Measurements from ENCODE around the gene OTULINL.

DNA sequence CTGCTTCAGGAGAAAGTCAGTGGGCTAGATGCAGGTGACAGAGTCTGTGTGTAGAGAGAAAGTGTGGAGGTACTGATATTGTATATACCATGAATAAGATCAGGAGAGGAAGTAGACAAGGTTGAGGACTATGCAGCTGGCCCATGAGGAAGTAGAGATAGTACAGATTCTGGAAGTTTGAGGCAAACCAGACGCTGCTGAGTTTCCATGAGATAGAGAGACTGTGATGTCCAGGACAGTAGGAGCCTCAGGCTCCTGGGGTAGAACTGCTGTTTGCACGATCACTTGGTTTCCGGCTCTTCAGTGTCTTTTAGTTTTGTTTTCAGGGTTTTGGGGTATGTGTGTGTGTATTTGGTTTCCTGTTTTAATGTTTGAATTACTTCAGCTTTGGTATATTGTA lies 13.6 kb downstream of the OTULINL start:
- TF ChIP-seq, protein P1, sequence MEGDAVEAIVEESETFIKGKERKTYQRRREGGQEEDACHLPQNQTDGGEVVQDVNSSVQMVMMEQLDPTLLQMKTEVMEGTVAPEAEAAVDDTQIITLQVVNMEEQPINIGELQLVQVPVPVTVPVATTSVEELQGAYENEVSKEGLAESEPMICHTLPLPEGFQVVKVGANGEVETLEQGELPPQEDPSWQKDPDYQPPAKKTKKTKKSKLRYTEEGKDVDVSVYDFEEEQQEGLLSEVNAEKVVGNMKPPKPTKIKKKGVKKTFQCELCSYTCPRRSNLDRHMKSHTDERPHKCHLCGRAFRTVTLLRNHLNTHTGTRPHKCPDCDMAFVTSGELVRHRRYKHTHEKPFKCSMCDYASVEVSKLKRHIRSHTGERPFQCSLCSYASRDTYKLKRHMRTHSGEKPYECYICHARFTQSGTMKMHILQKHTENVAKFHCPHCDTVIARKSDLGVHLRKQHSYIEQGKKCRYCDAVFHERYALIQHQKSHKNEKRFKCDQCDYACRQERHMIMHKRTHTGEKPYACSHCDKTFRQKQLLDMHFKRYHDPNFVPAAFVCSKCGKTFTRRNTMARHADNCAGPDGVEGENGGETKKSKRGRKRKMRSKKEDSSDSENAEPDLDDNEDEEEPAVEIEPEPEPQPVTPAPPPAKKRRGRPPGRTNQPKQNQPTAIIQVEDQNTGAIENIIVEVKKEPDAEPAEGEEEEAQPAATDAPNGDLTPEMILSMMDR (optimal IDR thresholded peaks at IDR 0.05 in 1 of 3, IDR thresholded peaks at IDR 0.05 in 1 of 3, conservative IDR thresholded peaks at IDR 0.05 in 1 of 3; ENCODE audit: extremely low read depth in 1 of 3, insufficient read depth in 2 of 3, low read length in 3 of 3): no peak
- TF ChIP-seq EZH2 (IDR thresholded peaks at IDR 0.05; ENCODE audit: low read length): no peak
